ENCODE results near the gene TUBGCP4.

The TUBGCP4 gene

GRCh38 chr15:43370310-43370974 lies 459 bp upstream of the TUBGCP4 start:
- POLR2A ChIA-PET = interaction anchor here (0.9 to 1.5 kb wide), 3 partner anchors 13 to 41 kb away, joined by 3 to 6 read pairs (median 3); partner anchors contain the start of gene LCMT2
- CTCF ChIA-PET = no interaction called here

GRCh38 chr15:43376017-43376705 lies 5.3 kb downstream of the TUBGCP4 start:
- ChIA-PET POLR2A (no interaction called here), CTCF (interaction anchor here (0.6 to 1.0 kb wide), 5 partner anchors 9 to 767 kb away, joined by 3 to 8 read pairs (median 3); no protein-coding TSS in a partner anchor)
- peak; percentile 24 for DNase-seq (ENCODE audit: extremely low spot score)
- TF ChIP-seq L3MBTL2 (conservative IDR thresholded peaks at IDR 0.05) (no peak), PKNOX1 (IDR thresholded peaks at IDR 0.05) (no peak), SP1 (IDR thresholded peaks at IDR 0.05) (no peak), NFRKB (IDR thresholded peaks at IDR 0.05) (no peak), FOXK2 (IDR thresholded peaks at IDR 0.05) (no peak), SUZ12 (IDR thresholded peaks at IDR 0.05) (no peak), CTBP1 (IDR thresholded peaks at IDR 0.05; ENCODE audit: borderline replicate concordance) (no peak), TARDBP (IDR thresholded peaks at IDR 0.05) (no peak), LEF1 (IDR thresholded peaks at IDR 0.05; ENCODE audit: borderline replicate concordance) (no peak), ELF4 (IDR thresholded peaks at IDR 0.05) (no peak), BHLHE40 (IDR thresholded peaks at IDR 0.05; ENCODE audit: borderline replicate concordance) (no peak), FOXM1 (IDR thresholded peaks at IDR 0.05; ENCODE audit: borderline replicate concordance) (no peak), FOXA1 (IDR thresholded peaks at IDR 0.05) (no peak)

More at GRCh38 chr15:43370310-43370974, 459 bp upstream of the TUBGCP4 start:
- TF ChIP-seq ELF4 (IDR thresholded peaks at IDR 0.05) (no peak), L3MBTL2 (conservative IDR thresholded peaks at IDR 0.05) (no peak), LEF1 (IDR thresholded peaks at IDR 0.05; ENCODE audit: borderline replicate concordance) (no peak), CTBP1 (IDR thresholded peaks at IDR 0.05; ENCODE audit: borderline replicate concordance) (no peak), SP1 (IDR thresholded peaks at IDR 0.05) (no peak), FOXK2 (IDR thresholded peaks at IDR 0.05) (no peak), FOXM1 (IDR thresholded peaks at IDR 0.05; ENCODE audit: borderline replicate concordance) (no peak), SUZ12 (IDR thresholded peaks at IDR 0.05) (no peak), ZNF384 (IDR thresholded peaks at IDR 0.05) (no peak), TARDBP (IDR thresholded peaks at IDR 0.05) (no peak), FOXA1 (IDR thresholded peaks at IDR 0.05) (no peak), HDGF (IDR thresholded peaks at IDR 0.05; ENCODE audit: borderline replicate concordance) (no peak), PKNOX1 (IDR thresholded peaks at IDR 0.05) (no peak), ARNT (IDR thresholded peaks at IDR 0.05) (no peak), BHLHE40 (IDR thresholded peaks at IDR 0.05; ENCODE audit: borderline replicate concordance) (no peak), NFRKB (IDR thresholded peaks at IDR 0.05) (no peak)
- peak; percentile 16 for DNase-seq (ENCODE audit: extremely low spot score)

GRCh38 chr15:43378601-43379000 lies 7.7 kb downstream of the TUBGCP4 start:
- DNase-seq (ENCODE audit: extremely low spot score) = no peak
- ChIA-PET CTCF (interaction anchor here (0.6 kb wide), 1 partner anchor 99 kb away, joined by 6 read pairs; no protein-coding TSS in a partner anchor), POLR2A (no interaction called here)
- TF ChIP-seq FOXK2 (IDR thresholded peaks at IDR 0.05) (no peak), L3MBTL2 (conservative IDR thresholded peaks at IDR 0.05) (no peak), CTBP1 (IDR thresholded peaks at IDR 0.05; ENCODE audit: borderline replicate concordance) (no peak), BHLHE40 (IDR thresholded peaks at IDR 0.05; ENCODE audit: borderline replicate concordance) (no peak), SP1 (IDR thresholded peaks at IDR 0.05) (no peak), FOXM1 (IDR thresholded peaks at IDR 0.05; ENCODE audit: borderline replicate concordance) (no peak), LEF1 (IDR thresholded peaks at IDR 0.05; ENCODE audit: borderline replicate concordance) (no peak)

- POLR2A ChIA-PET = no interaction called here
- DNase-seq (ENCODE audit: extremely low spot score) = no peak
- TF ChIP-seq SP1 (IDR thresholded peaks at IDR 0.05) (no peak), SUZ12 (IDR thresholded peaks at IDR 0.05) (no peak), ELF4 (IDR thresholded peaks at IDR 0.05) (no peak), NFRKB (IDR thresholded peaks at IDR 0.05) (no peak), PKNOX1 (IDR thresholded peaks at IDR 0.05) (no peak), HDGF (IDR thresholded peaks at IDR 0.05; ENCODE audit: borderline replicate concordance) (no peak), BHLHE40 (IDR thresholded peaks at IDR 0.05; ENCODE audit: borderline replicate concordance) (no peak), L3MBTL2 (conservative IDR thresholded peaks at IDR 0.05) (no peak), CTBP1 (IDR thresholded peaks at IDR 0.05; ENCODE audit: borderline replicate concordance) (no peak)
- CTCF ChIA-PET = no interaction called here
Measured at GRCh38 chr15:43382310-43382709, 11.4 kb downstream of the TUBGCP4 start.

GRCh38 chr15:43383070-43383469 lies 12.2 kb downstream of the TUBGCP4 start:
- POLR2A ChIA-PET = interaction anchor here (1.7 kb wide), 1 partner anchor 12 kb away, joined by 6 read pairs; the partner anchor contains the start of genes TUBGCP4 and ZSCAN29
- CTCF ChIA-PET = no interaction called here

More at GRCh38 chr15:43383070-43383469, 12.2 kb downstream of the TUBGCP4 start:
- TF ChIP-seq SUZ12 (IDR thresholded peaks at IDR 0.05) = no peak
- TF ChIP-seq L3MBTL2 (conservative IDR thresholded peaks at IDR 0.05) = no peak
- no peak for TF ChIP-seq LEF1 (IDR thresholded peaks at IDR 0.05; ENCODE audit: borderline replicate concordance)
- TF ChIP-seq HDGF (IDR thresholded peaks at IDR 0.05; ENCODE audit: borderline replicate concordance) = no peak
- no peak for TF ChIP-seq SP1 (IDR thresholded peaks at IDR 0.05)
- TF ChIP-seq PKNOX1 (IDR thresholded peaks at IDR 0.05) = no peak
- TF ChIP-seq FOXM1 (IDR thresholded peaks at IDR 0.05; ENCODE audit: borderline replicate concordance) = no peak
- TF ChIP-seq NFRKB (IDR thresholded peaks at IDR 0.05) = no peak
- TF ChIP-seq CTBP1 (IDR thresholded peaks at IDR 0.05; ENCODE audit: borderline replicate concordance) = no peak
- no peak for TF ChIP-seq ZNF384 (IDR thresholded peaks at IDR 0.05)
- TF ChIP-seq ARNT (IDR thresholded peaks at IDR 0.05) = no peak
- no peak for TF ChIP-seq FOXK2 (IDR thresholded peaks at IDR 0.05)
- DNase-seq (ENCODE audit: extremely low spot score) = no peak
